ENCODE data around the gene DIPK1B.

The DIPK1B gene

GRCh38 chr9:136742591-136743391, 30.4 kb downstream of the DIPK1B start, which contains the start of gene LCN10:
TSS of gene LCN10 (minus strand) at chr9:136742940. CDS start at chr9:136742903, 37 bp downstream.
- no peak within 1 kb of the TSS for H3K4me3 ChIP-seq (ENCODE audit: low read depth, low read length)
- peak; percentile 64 for TF ChIP-seq CTCF (IDR thresholded peaks at IDR 0.05; ENCODE audit: low read depth, low read length)
- in situ Hi-C loops (cut with HindIII; ENCODE audit: low sequenced_read_pairs): no loop called here
- no peak for DNase-seq (ENCODE audit: low read depth, low spot score)

GRCh38 chr9:136743639-136744211, 31.4 kb downstream of the DIPK1B start:
- H3K4me3 ChIP-seq (ENCODE audit: low read depth, low read length): no peak overlapping the region
- DNase-seq (ENCODE audit: low read depth, low spot score): no peak
- TF ChIP-seq CTCF (IDR thresholded peaks at IDR 0.05; ENCODE audit: low read depth, low read length): no peak
- in situ Hi-C loops (cut with HindIII; ENCODE audit: low sequenced_read_pairs): no loop called here

GRCh38 chr9:136744773-136745172, 32.4 kb downstream of the DIPK1B start:
- DNase-seq (ENCODE audit: low read depth, low spot score): no peak
- in situ Hi-C loops (cut with HindIII; ENCODE audit: low sequenced_read_pairs): no loop called here
- no peak for TF ChIP-seq CTCF (IDR thresholded peaks at IDR 0.05; ENCODE audit: low read depth, low read length)
- H3K4me3 ChIP-seq (ENCODE audit: low read depth, low read length): no peak overlapping the region

GRCh38 chr9:136745389-136746154, 33.2 kb downstream of the DIPK1B start:
- in situ Hi-C loops (cut with HindIII; ENCODE audit: low sequenced_read_pairs): no loop called here
- TF ChIP-seq CTCF (IDR thresholded peaks at IDR 0.05; ENCODE audit: low read depth, low read length): no peak
- no peak for DNase-seq (ENCODE audit: low read depth, low spot score)
- H3K4me3 ChIP-seq (ENCODE audit: low read depth, low read length): no peak overlapping the region

GRCh38 chr9:136746155-136746490, 33.8 kb downstream of the DIPK1B start:
- in situ Hi-C loops (cut with HindIII; ENCODE audit: low sequenced_read_pairs): no loop called here
- no peak overlapping the region for H3K4me3 ChIP-seq (ENCODE audit: low read depth, low read length)
- DNase-seq (ENCODE audit: low read depth, low spot score): no peak
- no peak for TF ChIP-seq CTCF (IDR thresholded peaks at IDR 0.05; ENCODE audit: low read depth, low read length)

GRCh38 chr9:136746621-136747020, 34.2 kb downstream of the DIPK1B start:
- no peak overlapping the region for H3K4me3 ChIP-seq (ENCODE audit: low read depth, low read length)
- in situ Hi-C loops (cut with HindIII; ENCODE audit: low sequenced_read_pairs): no loop called here
- DNase-seq (ENCODE audit: low read depth, low spot score): no peak
- no peak for TF ChIP-seq CTCF (IDR thresholded peaks at IDR 0.05; ENCODE audit: low read depth, low read length)

All from astrocyte of the spinal cord (primary cell).